GM19035 (cell line): ENCODE data around the gene ELMOD1.

Experiments used
- ATAC-seq: cut with Tn5 transposase; IDR thresholded peaks from one replicate; pipeline ENCODE4 v1.9.1; 2021; ENCODE audit not compliant: unreplicated experiment

The ELMOD1 gene

GRCh38 chr11:107631931-107632330, 41.0 kb downstream of the ELMOD1 start:
- ATAC-seq = no peak

- no peak for ATAC-seq
Measured at GRCh38 chr11:107646783-107647182, 55.8 kb downstream of the ELMOD1 start.

- no peak for ATAC-seq
Measured at GRCh38 chr11:107648242-107648641, 57.3 kb downstream of the ELMOD1 start.

- ATAC-seq = no peak
Measured at GRCh38 chr11:107651672-107652071, 60.7 kb downstream of the ELMOD1 start.

- ATAC-seq = no peak
Measured at GRCh38 chr11:107653076-107653475, 62.1 kb downstream of the ELMOD1 start.

GRCh38 chr11:107655602-107656001, 64.7 kb downstream of the ELMOD1 start:
- ATAC-seq = no peak

- no peak for ATAC-seq
Measured at GRCh38 chr11:107659310-107659709, 68.4 kb downstream of the ELMOD1 start.

GRCh38 chr11:107660066-107660465, 69.1 kb downstream of the ELMOD1 start:
- ATAC-seq = no peak

GRCh38 chr11:107661656-107662055, 70.7 kb downstream of the ELMOD1 start:
- no peak for ATAC-seq

GRCh38 chr11:107665018-107665417, 74.1 kb downstream of the ELMOD1 start:
- ATAC-seq = no peak

- no peak for ATAC-seq
Measured at GRCh38 chr11:107666911-107667613, 76.1 kb downstream of the ELMOD1 start.

- ATAC-seq = no peak
Measured at GRCh38 chr11:107669191-107669740, 78.3 kb downstream of the ELMOD1 start.

- ATAC-seq = no peak
Measured at GRCh38 chr11:107669893-107670601, 79.1 kb downstream of the ELMOD1 start.

- ATAC-seq = peak; percentile 50
Measured at GRCh38 chr11:107675902-107676301, 85.0 kb downstream of the ELMOD1 start.

GRCh38 chr11:107676336-107677057, 85.5 kb downstream of the ELMOD1 start:
- peak; percentile 39 for ATAC-seq

- no peak for ATAC-seq
Measured at GRCh38 chr11:107677924-107678631, 87.1 kb downstream of the ELMOD1 start.

- ATAC-seq = no peak
Measured at GRCh38 chr11:107678632-107678971, 87.7 kb downstream of the ELMOD1 start.

GRCh38 chr11:107679255-107680024, 88.5 kb downstream of the ELMOD1 start:
- ATAC-seq = no peak

- ATAC-seq = no peak
Measured at GRCh38 chr11:107682171-107682570, 91.2 kb downstream of the ELMOD1 start.

- no peak for ATAC-seq
Measured at GRCh38 chr11:107682572-107682971, 91.6 kb downstream of the ELMOD1 start.
